ENCODE results near the gene LRP1B.

- TF ChIP-seq CTCF (IDR thresholded peaks at IDR 0.05; ENCODE audit: low read length) (no peak), EZH2phosphoT487 (IDR thresholded peaks at IDR 0.05; ENCODE audit: low read length) (no peak), EZH2 (optimal IDR thresholded peaks at IDR 0.05; ENCODE audit: low read depth, low read length) (no peak)
Observed at GRCh38 chr2:140205093-140205492, 1925.7 kb downstream of the LRP1B start.
